ENCODE measurements around the gene EVI5L. TPM values are rescaled to one million over a fixed set of nuclear protein-coding genes. Genes with fewer than 3 reads are reported as not detected.

Gene EVI5L
- 0.97 to 1.7 TPM (median 1.5 TPM) in 5 replicates for total RNA-seq (2022; extraction: Qiagen RNA extraction; ENCODE audit: low read depth)

DNA sequence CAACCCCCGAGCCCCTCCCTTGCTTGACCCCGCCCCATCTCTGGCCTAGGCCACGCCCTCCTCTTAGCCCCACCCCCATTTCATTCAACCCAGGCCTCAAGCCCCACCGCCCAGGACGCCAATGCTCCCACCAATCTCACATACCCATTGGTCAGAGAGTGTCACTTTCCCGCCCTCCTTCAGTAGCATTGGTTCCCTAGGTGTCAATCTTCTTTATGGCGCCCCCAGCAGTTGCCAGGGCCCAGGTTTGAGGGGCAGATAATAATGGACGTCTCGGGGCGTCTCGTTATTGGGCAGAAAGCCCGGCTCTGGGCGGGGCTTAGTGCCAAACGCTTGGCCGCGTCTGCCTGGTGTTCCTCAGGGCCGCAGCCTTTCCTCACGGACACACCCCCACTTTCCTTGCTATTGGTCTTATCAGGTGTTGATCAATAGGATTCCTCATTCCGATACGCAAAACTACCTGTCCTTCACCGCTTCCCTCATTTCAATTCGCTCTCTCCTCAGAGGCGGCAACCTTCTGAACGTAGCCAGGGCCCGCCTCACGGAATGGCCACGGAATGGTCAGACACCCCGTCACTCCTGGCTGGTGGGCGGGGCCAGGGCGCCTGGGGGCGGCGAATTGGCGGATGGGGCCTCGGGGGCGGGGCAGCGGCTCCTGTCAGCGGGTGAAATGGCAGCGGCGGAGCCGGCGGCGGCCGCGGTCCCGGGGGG is at the start of gene EVI5L:
TSS of gene EVI5L (plus strand) at position 658 of the 711 bp plus-strand sequence. CDS start 16,325 bp downstream, outside the sequence.

DNA sequence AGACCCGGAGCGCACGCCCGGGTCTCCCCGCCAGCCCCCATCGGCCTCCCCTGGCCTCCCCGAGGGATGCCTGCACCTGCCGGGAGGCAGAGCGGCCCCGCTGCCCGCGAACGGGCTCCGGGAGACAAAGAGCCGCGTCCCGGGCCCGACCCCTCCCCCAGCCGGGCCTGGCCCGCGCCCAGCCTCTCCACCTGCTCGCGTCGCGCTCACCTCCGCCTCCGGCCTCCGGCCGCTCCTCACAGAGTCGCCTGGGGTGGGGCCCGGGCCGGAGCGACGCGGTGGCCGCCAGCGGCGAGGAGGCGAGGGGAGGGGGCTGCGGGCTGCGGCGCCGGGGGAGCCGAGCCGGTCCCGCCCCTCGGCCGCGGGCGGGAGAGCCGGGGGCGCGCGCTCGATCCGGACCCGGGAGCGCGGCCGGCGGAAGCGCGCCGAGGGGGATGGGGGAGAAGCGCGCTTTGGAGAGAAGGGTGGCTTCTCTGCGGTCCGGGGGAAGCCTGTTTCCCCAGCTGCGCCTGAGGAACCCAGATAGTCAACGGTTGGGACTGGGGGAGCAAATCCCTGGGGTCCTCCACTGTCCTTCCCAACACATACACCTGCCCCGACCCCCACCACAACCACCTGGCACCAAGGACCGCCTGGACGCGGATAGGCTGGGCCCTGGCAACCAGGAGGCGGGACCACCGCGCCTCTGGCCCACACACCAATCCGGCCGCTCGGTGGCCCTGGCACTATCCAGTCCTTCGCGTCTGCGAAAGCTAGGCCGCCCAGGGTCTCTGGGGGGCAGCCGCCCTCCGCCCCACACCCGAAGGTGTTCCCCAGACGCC is 44.3 kb downstream of the EVI5L start, which contains the start of gene PRR36:
TSS of gene PRR36 (minus strand) at position 315 of the 821 bp plus-strand sequence. CDS start 701 bp downstream, outside the sequence.

DNA sequence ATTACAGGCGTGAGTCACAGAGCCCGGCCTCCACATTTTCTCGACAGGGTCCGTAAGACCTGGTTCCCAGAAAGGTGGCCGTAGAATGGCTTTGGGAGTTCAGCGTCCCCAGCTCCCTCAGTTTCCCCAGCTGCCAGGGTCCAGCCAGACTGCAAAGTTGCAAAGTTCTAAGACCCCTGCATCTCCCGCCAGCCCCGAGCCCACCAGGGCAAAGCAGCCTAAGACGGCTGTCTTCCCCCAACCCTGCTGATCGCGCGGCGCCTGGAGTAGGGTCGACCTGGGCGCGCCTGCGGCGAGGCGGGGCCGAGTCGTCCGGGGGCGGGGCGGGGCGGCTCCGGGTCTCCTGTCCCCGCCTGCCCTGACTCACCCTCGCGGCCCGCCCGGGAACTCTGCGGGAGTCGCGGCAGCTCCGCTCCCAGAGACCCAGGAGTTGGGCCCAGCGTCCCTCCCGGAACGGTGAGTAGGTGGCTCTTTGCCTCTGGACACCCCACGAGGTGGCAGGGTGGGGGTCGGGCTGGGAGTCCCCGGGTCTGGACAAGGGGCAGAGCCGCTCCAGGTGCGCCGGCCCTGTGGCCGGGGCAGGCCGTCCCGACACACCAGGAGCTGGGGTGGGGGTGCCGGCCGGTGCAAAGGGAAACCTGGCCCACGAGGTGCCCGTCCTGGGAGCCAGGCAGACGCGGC is 58.3 kb downstream of the EVI5L start, which contains the start of gene LRRC8E:
TSS of gene LRRC8E (plus strand) at position 366 of the 681 bp plus-strand sequence. CDS start 7,094 bp downstream, outside the sequence.

DNA sequence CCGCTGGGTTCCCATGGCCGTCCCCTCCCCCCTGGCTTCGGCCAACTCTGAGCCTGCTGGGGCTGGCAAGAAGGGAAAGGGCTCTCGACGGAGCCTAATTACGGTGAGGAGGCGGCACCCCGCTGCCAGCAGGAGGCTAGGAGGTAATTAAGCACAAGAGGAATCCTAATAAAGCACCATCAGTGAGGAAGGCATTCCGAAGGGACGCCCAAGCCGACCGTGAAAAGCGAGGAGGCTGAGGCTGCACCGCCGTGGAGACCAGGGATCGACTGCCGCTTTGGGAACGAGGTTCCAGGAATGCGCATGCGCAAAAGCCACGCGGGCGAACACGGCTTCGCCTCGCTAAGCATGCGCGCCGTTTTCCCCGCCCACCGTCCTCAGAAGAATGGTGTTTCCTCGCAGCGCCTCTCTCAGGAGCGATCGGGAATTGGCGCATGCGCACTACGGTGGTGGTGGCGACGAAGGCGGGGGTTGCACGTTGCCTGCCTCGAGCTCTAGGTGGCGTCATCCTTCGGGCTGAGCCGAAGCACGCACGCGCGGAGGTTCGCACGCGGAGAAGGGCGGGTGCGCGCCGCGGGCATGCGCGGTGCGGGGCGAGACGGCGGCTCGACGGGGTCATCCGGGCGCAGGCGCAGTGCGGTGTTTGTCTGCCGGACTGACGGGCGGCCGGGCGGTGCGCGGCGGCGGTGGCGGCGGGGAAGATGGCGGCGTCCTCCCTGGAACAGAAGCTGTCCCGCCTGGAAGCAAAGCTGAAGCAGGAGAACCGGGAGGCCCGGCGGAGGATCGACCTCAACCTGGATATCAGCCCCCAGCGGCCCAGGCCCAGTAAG is 73.4 kb downstream of the EVI5L start, which contains the start of gene MAP2K7:
TSS of gene MAP2K7 (plus strand) at position 634 of the 830 bp plus-strand sequence. CDS start at position 702, 68 bp downstream.

Other genes with a start within 250 kb of the EVI5L start
- 2.8 to 5.5 TPM (median 4.3 TPM) in 5 replicates for gene CAMSAP3, start 234.4 kb upstream of the EVI5L start, total RNA-seq (2022; extraction: Qiagen RNA extraction; ENCODE audit: low read depth)
- 21.4 to 27.8 TPM (median 26.3 TPM) in 5 replicates for gene XAB2, start 200.7 kb upstream of the EVI5L start, total RNA-seq (2022; extraction: Qiagen RNA extraction; ENCODE audit: low read depth)
- 52.7 to 81.5 TPM (median 56.6 TPM) in 5 replicates for gene PET100, start 200.4 kb upstream of the EVI5L start, total RNA-seq (2022; extraction: Qiagen RNA extraction; ENCODE audit: low read depth)
- 0.20 TPM in 1 of 5 replicates, not detected in the others for gene PCP2, start 196.5 kb upstream of the EVI5L start, total RNA-seq (2022; extraction: Qiagen RNA extraction; ENCODE audit: low read depth)
- gene STXBP2, start 193.1 kb upstream of the EVI5L start, total RNA-seq (2022; extraction: Qiagen RNA extraction; ENCODE audit: low read depth) = 32.9 to 44.6 TPM (median 40.8 TPM) in 5 replicates
- not detected in 5 replicates for gene RETN, start 161.2 kb upstream of the EVI5L start, total RNA-seq (2022; extraction: Qiagen RNA extraction; ENCODE audit: low read depth)
- not detected in 5 replicates for gene MCEMP1, start 153.1 kb upstream of the EVI5L start, total RNA-seq (2022; extraction: Qiagen RNA extraction; ENCODE audit: low read depth)
- gene TRAPPC5, start 149.4 kb upstream of the EVI5L start, total RNA-seq (2022; extraction: Qiagen RNA extraction; ENCODE audit: low read depth) = 44.6 to 114 TPM (median 102 TPM) in 5 replicates
- gene FCER2, start 128.1 kb upstream of the EVI5L start, total RNA-seq (2022; extraction: Qiagen RNA extraction; ENCODE audit: low read depth) = not detected in 5 replicates
- not detected in 5 replicates for gene CLEC4G, start 98.1 kb upstream of the EVI5L start, total RNA-seq (2022; extraction: Qiagen RNA extraction; ENCODE audit: low read depth)
- not detected in 5 replicates for gene CD209, start 82.7 kb upstream of the EVI5L start, total RNA-seq (2022; extraction: Qiagen RNA extraction; ENCODE audit: low read depth)
- gene CLEC4M, start 67.0 kb upstream of the EVI5L start, total RNA-seq (2022; extraction: Qiagen RNA extraction; ENCODE audit: low read depth) = not detected in 5 replicates
- 0.21 to 0.84 TPM (median 0.39 TPM) in 5 replicates for gene PRR36, start 44.2 kb downstream of the EVI5L start, total RNA-seq (2022; extraction: Qiagen RNA extraction; ENCODE audit: low read depth)
- 5.4 to 7.1 TPM (median 6.3 TPM) in 5 replicates for gene LRRC8E, start 58.3 kb downstream of the EVI5L start, total RNA-seq (2022; extraction: Qiagen RNA extraction; ENCODE audit: low read depth)
- 12.0 to 17.2 TPM (median 16.8 TPM) in 5 replicates for gene MAP2K7, start 73.7 kb downstream of the EVI5L start, total RNA-seq (2022; extraction: Qiagen RNA extraction; ENCODE audit: low read depth)
- gene TGFBR3L, start 84.6 kb downstream of the EVI5L start, total RNA-seq (2022; extraction: Qiagen RNA extraction; ENCODE audit: low read depth) = 0.78 to 2.4 TPM (median 1.9 TPM) in 5 replicates
- 21.4 to 29.8 TPM (median 29.5 TPM) in 5 replicates for gene SNAPC2, start 90.1 kb downstream of the EVI5L start, total RNA-seq (2022; extraction: Qiagen RNA extraction; ENCODE audit: low read depth)
- gene CTXN1, start 95.9 kb downstream of the EVI5L start, total RNA-seq (2022; extraction: Qiagen RNA extraction; ENCODE audit: low read depth) = 10.0 to 24.5 TPM (median 21.4 TPM) in 5 replicates
- 26.9 to 33.4 TPM (median 29.9 TPM) in 5 replicates for gene TIMM44, start 113.4 kb downstream of the EVI5L start, total RNA-seq (2022; extraction: Qiagen RNA extraction; ENCODE audit: low read depth)
- gene ELAVL1, start 175.4 kb downstream of the EVI5L start, total RNA-seq (2022; extraction: Qiagen RNA extraction; ENCODE audit: low read depth) = 59.1 to 71.3 TPM (median 65.6 TPM) in 5 replicates
- gene CCL25, start 222.5 kb downstream of the EVI5L start, total RNA-seq (2022; extraction: Qiagen RNA extraction; ENCODE audit: low read depth) = not detected in 5 replicates